NCI-H2171 (cell line): ENCODE results near the gene VGF.

Experiments
- DNase-seq: peaks from one replicate; lab custom pipeline; 2025; lab: John Stamatoyannopoulos, UW

Gene VGF

DNA sequence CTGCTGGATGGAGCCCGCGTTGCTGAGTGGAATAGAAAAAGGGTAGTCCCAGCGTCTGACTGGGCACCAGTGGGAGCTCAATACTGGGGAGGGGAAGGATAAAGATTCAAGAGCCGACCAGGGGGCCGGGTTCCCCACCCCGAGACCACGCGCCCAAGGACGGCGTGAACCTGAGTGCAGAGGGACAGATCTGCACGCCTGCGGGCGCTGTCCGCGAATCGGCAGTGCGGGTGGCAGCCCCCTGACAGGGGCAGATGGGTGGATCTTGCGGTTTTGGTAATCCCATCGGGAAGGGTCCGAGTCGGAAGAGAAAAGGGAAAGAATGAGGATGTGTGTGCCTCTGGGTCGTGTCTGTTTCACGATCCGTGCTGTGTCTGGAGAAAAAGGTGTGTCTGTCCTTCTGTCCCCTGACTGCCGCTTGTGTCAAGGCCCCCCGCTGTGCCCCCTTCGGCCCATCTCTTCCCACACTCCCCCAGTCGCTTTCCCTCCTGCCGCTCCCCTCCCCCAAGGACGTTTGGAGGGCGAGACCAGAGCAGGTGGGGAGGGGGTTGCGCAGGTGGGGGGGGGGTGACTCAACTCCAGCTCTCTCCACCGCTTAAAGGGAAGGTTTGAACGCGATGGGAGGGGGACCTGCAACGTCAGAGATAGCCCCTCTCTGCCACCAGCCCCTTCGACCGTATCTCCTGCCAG, 734 bp upstream of the VGF start:
- DNase-seq, result no peak

DNA sequence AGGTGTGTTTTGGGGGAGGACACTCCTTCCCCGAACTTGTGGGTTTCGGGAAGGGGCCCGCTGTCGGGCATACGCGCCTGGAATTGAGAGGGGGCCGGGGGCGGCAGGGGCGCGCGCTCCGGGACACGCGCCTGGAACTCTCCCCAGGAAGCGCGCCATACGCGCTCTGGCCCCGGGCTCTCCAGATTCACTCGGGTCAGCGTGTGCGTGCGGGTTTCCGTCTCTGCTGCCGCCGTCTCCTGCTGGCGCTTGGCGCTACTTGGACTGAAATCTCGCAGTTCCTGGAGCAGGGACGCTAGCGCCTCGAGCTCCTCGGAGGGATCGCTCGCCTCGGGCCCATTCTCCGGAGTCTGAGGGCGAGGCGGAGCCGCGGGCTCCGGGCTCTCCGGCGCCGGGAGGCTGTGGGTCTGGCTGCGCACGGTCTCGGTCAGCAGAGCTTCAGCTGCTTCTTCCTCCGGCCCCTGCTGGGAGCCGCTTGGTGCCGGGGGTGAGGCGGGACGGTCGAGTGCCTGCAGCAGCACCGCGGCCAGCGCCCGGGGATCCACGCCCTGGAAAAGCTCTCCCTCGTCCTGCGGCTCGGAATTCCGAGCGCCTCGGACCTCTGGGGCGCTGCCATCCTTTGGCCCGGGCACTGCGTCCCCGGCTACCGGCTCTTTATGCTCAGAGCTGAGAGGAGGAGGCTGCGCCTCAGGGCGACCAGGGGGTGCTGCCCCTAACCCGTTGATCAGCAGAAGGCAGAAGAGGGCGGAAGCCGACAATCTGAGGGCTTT, 1.1 kb downstream of the VGF start:
- DNase-seq, result no peak

DNA sequence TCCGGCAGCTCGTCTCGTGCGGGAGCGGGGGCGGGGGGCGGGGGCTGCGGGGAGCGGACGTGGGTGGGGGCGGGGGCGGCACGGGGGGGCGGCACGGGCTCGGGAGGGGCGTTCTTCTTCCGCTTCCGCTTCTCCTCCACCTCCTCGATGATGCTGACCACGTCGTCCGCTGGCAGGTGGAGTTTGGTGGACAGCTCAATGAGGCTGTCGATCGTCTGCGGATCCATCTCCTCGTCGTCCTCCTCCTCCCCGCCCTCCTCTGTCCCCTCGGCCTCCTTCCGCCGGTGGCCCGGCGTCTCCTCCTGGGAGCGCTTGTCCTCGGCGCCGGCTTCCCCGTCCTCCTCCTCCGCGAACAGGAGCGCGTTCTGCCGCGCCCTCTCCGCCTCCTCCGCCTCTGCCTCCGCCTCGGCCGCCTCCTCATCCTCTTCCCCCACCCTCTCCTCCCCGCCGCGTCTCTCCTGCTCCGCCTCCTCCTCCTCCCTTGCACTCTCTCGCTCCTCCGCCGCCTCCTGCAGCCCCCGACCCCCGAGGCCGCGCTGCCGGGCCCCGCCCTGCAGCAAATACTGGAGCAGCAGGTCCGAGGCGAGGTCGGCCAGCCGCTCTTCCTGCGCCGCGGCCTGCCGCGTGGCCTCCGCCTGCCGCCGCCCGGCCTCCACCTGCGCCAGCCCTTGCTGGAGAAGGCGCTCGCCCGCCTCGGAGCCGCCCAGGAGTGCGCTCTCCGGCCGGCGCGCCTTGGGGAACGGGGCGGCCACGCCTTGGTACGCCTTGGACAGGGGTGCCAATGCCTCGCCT, 1.9 kb downstream of the VGF start:
- DNase-seq, result peak; percentile 51

- DNase-seq, result peak; percentile 52
These were observed 2.7 kb downstream of the VGF start for GRCh38 chr7:101162551-101163278.

DNA sequence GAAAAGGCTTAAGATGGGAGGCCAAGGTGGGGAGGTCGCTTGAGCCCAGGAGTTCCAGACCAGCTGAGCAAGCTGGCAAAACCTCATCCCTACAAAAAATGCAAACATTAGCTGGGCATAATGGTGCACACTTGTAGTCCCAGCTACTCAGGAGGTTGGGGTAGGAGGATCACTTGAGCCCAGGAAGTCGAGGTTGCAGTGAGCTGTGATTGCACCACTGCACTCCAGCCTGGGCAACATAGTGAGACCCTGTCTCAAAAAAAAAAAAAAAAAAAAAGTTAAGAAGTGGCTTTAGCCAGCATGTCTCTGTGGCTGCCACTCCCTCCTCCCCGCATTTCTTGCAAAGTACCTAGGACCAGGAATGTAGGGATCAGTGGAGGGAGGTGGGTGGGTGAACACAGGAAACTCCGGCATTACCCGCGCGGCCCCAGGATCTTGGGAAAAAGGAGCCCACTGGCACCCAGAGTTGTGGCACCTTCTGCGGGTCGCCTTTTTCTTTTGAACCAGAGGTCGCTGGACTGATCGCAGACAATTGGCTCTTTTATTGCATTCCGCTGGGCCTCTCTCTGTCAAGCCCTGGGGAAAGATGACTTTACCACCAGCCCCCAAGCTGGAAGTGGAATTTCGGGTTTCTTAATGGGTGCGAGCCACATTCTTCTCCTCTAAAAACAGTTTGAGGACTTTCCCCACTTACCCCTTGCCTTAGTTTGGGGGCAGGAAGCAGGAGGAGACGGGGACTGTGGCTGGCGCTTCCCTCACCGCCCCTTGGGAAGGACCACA, 3.5 kb downstream of the VGF start:
- DNase-seq, result no peak

GRCh38 chr7:101160910-101161309, 4.5 kb downstream of the VGF start:
- no peak for DNase-seq

DNA sequence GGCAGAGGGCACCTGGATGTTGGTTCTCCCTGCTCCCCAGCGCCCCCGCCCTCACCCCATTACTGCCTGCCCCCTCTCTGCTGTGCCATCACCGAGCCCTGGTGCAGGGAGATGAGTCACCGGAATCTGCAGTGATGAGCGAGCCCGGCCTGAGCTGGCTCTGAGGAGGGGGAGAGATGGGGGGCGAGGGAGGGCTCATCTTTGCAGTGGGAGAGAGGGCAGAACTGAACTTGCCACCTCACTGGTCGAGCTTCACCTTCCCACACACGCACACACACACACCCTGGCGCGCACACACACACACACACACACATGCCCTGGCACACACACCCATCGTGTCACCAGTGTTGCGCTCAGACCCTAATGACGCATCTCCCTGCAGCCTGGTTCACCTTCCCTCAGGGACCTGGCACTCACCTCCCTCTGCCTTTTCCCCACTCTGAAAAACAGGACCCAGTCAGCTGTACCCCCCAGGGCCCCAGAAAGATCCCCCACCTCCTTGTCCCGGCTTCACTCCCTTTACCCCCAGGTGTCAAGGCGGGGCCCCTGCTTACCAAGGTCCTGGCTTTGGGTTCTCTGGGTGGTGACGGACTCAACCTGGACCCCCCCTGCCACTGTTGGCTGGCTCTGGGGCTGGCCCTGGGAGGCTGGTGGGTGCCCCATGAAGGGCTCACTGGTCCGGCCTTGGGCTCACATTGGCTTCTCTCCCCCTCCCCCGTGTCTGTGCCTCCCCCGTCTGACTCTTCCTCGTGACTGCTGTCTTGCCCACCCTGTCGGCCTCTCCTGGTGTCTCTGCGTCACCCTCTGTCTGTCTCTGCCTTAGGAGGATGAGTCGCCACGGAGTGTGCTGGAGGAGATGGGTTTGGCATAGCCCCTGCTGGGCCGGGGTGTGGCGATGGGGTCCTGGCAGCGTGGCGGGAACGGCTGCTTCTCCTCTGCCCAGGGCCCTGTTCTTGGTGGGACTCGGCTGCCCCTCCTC, 5.4 kb downstream of the VGF start:
- no peak for DNase-seq

- no peak for DNase-seq
These were observed 8.3 kb downstream of the VGF start for GRCh38 chr7:101156866-101157589.

GRCh38 chr7:101156277-101156676, 9.1 kb downstream of the VGF start:
- DNase-seq, result no peak

GRCh38 chr7:101155303-101155702, 10.1 kb downstream of the VGF start:
- no peak for DNase-seq

DNA sequence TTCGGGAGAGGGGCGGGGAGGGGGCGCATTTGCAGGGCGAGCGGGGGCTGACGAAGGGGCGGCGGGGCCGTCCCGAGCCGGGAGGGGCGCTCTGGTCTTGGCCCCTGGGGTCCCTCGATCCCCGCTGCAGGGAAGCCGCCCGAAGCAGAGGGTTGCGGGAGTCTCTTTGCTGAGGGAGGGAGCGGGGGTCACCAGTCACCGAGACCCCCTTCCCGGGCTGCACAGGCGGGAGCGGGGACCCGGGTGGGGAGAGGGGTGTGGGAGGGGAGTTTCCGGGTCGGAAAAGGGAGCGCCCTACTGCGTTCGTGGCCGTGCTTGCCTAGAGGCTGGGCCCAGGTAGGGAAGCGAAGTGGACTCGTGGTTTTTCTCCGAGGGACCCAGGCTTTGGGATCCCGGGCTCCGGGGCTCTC, 10.7 kb downstream of the VGF start:
- DNase-seq, result no peak

DNA sequence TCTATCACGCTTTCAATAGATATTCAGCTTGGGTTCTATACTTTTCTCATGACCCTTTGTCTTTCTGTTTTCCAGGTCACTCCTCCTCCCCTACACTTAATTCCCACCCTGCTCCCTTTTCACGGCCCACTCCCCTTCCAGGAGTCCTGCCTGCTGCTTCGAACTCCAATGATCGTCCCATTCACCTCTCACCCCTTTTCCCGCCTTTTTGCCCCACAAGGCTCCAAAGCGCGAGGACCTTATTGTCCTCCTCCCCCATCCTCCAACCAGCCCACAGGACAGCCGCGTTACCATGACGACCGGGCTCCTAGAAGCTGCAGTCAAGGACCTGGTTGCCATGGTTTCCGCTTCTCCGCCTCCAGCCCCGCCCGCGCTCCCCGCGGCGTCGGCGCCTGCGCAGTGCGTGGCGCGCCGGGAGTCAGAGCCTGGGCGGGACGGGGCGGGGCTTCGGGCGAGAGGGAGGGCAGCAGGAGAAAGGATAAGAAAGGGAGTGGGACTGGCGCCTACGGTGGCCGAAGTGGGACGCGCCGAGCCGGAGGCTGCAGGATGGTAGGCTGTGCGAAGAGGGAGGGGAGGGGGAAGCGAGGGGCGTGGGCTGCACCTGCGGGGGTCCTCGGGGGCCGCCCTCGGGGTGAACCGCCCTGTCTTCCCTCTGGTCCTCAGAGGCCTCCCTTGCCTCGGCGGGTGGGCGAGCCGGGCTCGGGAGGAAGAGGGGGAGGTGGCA, 11.2 kb downstream of the VGF start, which contains the start of gene AP1S1:
Gene AP1S1 (plus strand): TSS at position 508 of the 724 bp plus-strand sequence. CDS start 39 bp downstream, at position 547.
- peak; percentile 98 for DNase-seq

- no peak for DNase-seq
These were observed 13.3 kb downstream of the VGF start for GRCh38 chr7:101151908-101152651.

- DNase-seq, result no peak
These were observed 24.5 kb downstream of the VGF start for GRCh38 chr7:101140746-101141382.

GRCh38 chr7:101140339-101140699, 25.1 kb downstream of the VGF start:
- peak; percentile 3 for DNase-seq

DNA sequence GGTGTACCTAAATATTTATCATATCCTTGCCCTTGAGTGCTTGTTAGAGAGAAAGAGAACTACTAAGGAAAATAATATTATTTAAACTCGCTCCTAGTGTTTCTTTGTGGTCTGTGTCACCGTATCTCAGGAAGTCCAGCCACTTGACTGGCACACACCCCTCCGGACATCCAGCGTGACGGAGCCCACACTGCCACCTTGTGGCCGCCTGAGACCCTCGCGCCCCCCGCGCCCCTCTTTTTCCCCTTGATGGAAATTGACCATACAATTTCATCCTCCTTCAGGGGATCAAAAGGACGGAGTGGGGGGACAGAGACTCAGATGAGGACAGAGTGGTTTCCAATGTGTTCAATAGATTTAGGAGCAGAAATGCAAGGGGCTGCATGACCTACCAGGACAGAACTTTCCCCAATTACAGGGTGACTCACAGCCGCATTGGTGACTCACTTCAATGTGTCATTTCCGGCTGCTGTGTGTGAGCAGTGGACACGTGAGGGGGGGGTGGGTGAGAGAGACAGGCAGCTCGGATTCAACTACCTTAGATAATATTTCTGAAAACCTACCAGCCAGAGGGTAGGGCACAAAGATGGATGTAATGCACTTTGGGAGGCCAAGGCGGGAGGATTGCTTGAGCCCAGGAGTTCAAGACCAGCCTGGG, 27.0 kb downstream of the VGF start:
- peak; percentile 14 for DNase-seq

DNA sequence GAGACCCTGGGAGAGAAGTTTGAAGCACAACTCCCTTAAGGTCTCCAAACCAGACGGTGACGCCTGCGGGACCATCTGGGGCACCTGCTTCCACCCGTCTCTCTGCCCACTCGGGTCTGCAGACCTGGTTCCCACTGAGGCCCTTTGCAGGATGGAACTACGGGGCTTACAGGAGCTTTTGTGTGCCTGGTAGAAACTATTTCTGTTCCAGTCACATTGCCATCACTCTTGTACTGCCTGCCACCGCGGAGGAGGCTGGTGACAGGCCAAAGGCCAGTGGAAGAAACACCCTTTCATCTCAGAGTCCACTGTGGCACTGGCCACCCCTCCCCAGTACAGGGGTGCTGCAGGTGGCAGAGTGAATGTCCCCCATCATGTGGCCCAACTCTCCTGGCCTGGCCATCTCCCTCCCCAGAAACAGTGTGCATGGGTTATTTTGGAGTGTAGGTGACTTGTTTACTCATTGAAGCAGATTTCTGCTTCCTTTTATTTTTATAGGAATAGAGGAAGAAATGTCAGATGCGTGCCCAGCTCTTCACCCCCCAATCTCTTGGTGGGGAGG, 27.6 kb downstream of the VGF start:
- no peak for DNase-seq
